A673 (cell line): Measurements from ENCODE around the gene SLC25A11.

ENCODE experiments used
- CTCF ChIP-seq: fragments of 300-800, 200-600 bp; sonication (generic); conservative IDR thresholded peaks from 2 replicates; pipeline ENCODE4 v1.5.1; 2017; ENCODE audit warnings: low read depth, mild to moderate bottlenecking, antibody characterized with exemption, low read length, moderate library complexity, mixed read lengths
- EZH2 ChIP-seq: fragments of 200-600 bp; sonication (generic); IDR thresholded peaks from 2 replicates; pipeline ENCODE4 v1.6.1; 2017; ENCODE audit warnings: borderline replicate concordance, low read depth, mild to moderate bottlenecking, mixed read lengths, antibody characterized with exemption, low read length; ENCODE audit not compliant: poor library complexity, severe bottlenecking

- TF ChIP-seq CTCF = no peak
- TF ChIP-seq EZH2 = no peak
Measured at GRCh38 chr17:4972752-4973151, 32.9 kb upstream of the SLC25A11 start.
